ENCODE results near the gene OBI1.

Gene OBI1

DNA sequence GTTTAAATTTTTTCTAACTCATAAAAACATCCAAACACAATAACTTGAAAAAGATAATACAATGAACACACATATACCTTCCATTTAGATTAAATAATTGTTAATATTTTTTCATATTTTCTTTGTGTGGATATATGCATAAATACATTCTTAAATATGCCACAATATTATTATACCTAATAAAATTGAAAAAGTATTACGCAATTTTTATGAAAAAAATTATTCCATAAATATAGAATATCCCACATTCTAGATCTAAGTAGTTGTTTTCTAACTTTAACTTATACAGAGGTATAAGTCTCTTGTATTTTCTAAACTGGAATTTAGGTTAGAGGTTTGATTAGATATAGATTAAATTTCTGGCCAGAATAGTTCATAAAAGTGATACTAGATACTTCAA, 89.9 kb downstream of the OBI1 start:
- H3K4me3 ChIP-seq (ENCODE audit: control insufficient read depth, low read depth, low read length), result no peak overlapping the region
- TF ChIP-seq, protein P1, sequence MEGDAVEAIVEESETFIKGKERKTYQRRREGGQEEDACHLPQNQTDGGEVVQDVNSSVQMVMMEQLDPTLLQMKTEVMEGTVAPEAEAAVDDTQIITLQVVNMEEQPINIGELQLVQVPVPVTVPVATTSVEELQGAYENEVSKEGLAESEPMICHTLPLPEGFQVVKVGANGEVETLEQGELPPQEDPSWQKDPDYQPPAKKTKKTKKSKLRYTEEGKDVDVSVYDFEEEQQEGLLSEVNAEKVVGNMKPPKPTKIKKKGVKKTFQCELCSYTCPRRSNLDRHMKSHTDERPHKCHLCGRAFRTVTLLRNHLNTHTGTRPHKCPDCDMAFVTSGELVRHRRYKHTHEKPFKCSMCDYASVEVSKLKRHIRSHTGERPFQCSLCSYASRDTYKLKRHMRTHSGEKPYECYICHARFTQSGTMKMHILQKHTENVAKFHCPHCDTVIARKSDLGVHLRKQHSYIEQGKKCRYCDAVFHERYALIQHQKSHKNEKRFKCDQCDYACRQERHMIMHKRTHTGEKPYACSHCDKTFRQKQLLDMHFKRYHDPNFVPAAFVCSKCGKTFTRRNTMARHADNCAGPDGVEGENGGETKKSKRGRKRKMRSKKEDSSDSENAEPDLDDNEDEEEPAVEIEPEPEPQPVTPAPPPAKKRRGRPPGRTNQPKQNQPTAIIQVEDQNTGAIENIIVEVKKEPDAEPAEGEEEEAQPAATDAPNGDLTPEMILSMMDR (conservative IDR thresholded peaks at IDR 0.05; ENCODE audit: control insufficient read depth, insufficient read depth, low read depth, low read length), result no peak
- no peak for DNase-seq (ENCODE audit: low read depth)

DNA sequence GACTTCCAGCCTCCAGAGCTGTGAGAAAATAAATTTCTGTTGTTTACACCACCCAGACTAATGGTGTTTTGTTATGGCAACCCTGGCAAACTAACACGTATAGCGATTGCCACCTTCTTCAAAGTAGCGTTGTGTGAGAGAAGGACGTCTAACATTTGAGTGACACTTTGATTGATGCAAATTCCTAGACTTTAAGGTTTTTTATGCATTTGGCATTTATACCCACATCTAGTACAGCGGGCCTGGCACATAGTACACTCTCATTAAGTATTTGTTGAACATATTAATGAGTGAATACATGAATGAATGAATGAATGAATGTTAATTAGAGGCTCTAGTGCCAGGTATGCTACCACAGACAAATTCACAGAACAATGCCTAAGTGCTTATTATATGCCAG, 92.3 kb downstream of the OBI1 start:
- DNase-seq (ENCODE audit: low read depth), result no peak
- TF ChIP-seq, protein P1 (conservative IDR thresholded peaks at IDR 0.05; ENCODE audit: control insufficient read depth, insufficient read depth, low read depth, low read length), result no peak
- H3K4me3 ChIP-seq (ENCODE audit: control insufficient read depth, low read depth, low read length), result no peak overlapping the region
